OCI-LY7 (cell line): ENCODE measurements around the gene TBC1D3B. TPM values are rescaled to one million over a fixed set of nuclear protein-coding genes. Genes with fewer than 3 reads are reported as not detected.

Experiments used
- BruUV-seq: library from RNA; stranded (reverse); fragments of 400-500 nt; replicated peaks from 2 replicates; lab custom pipeline; 2021; lab: Mats Ljungman, UMichigan
- CTCF ChIA-PET: fragments of 300-600 bp; sonication (Branson Sonifier 250); formaldehyde crosslinking; loops from one replicate; lab custom pipeline; 2022; ENCODE audit warnings: antibody characterized with exemption; ENCODE audit not compliant: unreplicated experiment; lab: Charles Lee
- POLR2A ChIA-PET: fragments of 300-600 bp; sonication (Branson Sonifier 250); formaldehyde crosslinking; loops from one replicate; lab custom pipeline; 2022; ENCODE audit warnings: antibody characterized with exemption; lab: Charles Lee
- DNase-seq: peaks from one replicate; pipeline ENCODE4 v3.0.0-alpha.2; 2015; ENCODE audit warnings: low spot score
- H2AFZ ChIP-seq: fragments of 200-600 bp; sonication (generic), shearing (Covaris generic); 2 replicates; pipeline ENCODE4 v1.6.1; 2014; ENCODE audit warnings: mild to moderate bottlenecking, antibody characterized with exemption, low read length, moderate library complexity
- H3K27ac ChIP-seq: fragments of 200-600 bp; sonication (generic); 2 replicates; pipeline ENCODE4 v1.5.1; 2014; ENCODE audit warnings: mixed run types, low read depth, mild to moderate bottlenecking, moderate library complexity, low read length, inconsistent platforms; ENCODE audit not compliant: poor library complexity, severe bottlenecking
- H3K36me3 ChIP-seq: fragments of 200-600 bp; sonication (generic); 2 replicates; pipeline ENCODE4 v1.6.1; 2014; ENCODE audit warnings: mild to moderate bottlenecking, antibody characterized with exemption, low read length, moderate library complexity, mixed read lengths; ENCODE audit not compliant: insufficient read depth
- H3K4me1 ChIP-seq: fragments of 200-600 bp; sonication (generic); 2 replicates; pipeline ENCODE4 v1.5.1; 2014; ENCODE audit warnings: mild to moderate bottlenecking, low read length; ENCODE audit not compliant: insufficient read depth, poor library complexity, severe bottlenecking
- H3K4me2 ChIP-seq: fragments of 200-600 bp; sonication (generic); 2 replicates; pipeline ENCODE4 v1.6.1; 2014; ENCODE audit warnings: mild to moderate bottlenecking, low read length
- H3K4me3 ChIP-seq: fragments of 200-600 bp; sonication (generic); 2 replicates; pipeline ENCODE4 v1.5.1; 2014; ENCODE audit warnings: mild to moderate bottlenecking, low read depth, low read length; ENCODE audit not compliant: poor library complexity, severe bottlenecking
- H3K79me2 ChIP-seq: fragments of 200-600 bp; sonication (generic); 2 replicates; pipeline ENCODE4 v1.6.1; 2016; ENCODE audit warnings: low read depth, mild to moderate bottlenecking, low read length, moderate library complexity, mixed read lengths; ENCODE audit not compliant: insufficient read depth
- H3K9me2 ChIP-seq: fragments of 200-600 bp; sonication (generic); 2 replicates; pipeline ENCODE4 v1.6.1; 2016; ENCODE audit warnings: mild to moderate bottlenecking, low read length, mixed read lengths; ENCODE audit not compliant: insufficient read depth
- H3K9me3 ChIP-seq: fragments of 200-600 bp; sonication (generic); 2 replicates; pipeline ENCODE4 v1.6.1; 2014; ENCODE audit warnings: mild to moderate bottlenecking, mixed run types, low read length, mixed read lengths
- H4K20me1 ChIP-seq: fragments of 200-600 bp; sonication (generic); 2 replicates; pipeline ENCODE4 v1.6.1; 2014; ENCODE audit warnings: mild to moderate bottlenecking, antibody characterized with exemption, low read length, moderate library complexity, mixed read lengths; ENCODE audit not compliant: insufficient read depth
- CTCF ChIP-seq: fragments of 200-600 bp; sonication (generic); conservative IDR thresholded peaks from 2 replicates; pipeline ENCODE4 v1.5.1; 2014; ENCODE audit warnings: mild to moderate bottlenecking, antibody characterized with exemption, low read length, moderate library complexity, mixed read lengths
- EZH2phosphoT487 ChIP-seq: fragments of 200-600 bp; sonication (generic); IDR thresholded peaks from 2 replicates; pipeline ENCODE4 v1.6.1; 2018; ENCODE audit warnings: low read depth, borderline replicate concordance, mild to moderate bottlenecking, mixed run types, antibody characterized with exemption, low read length, moderate library complexity, mixed read lengths
- intact Hi-C: fragments of 100-400 bp; cut with micrococcal nuclease; formaldehyde crosslinking; loops from one replicate; pipeline ENCODE4 v1.10.0; 2022; ENCODE audit not compliant: unreplicated experiment
- total RNA-seq, 2 experiments: library from RNA; depleted of rRNA in 1 of 2; stranded (reverse); fragments of >200 nt in 1 of 2; shearing (Covaris generic) in 1 of 2; gene quantifications; 2 replicates each; pipeline ENCODE4 v1.2.3, GENCODE V29; 2014 to 2022

The TBC1D3B gene
- total RNA-seq, 2 experiments from 2014 or later: 3.0 to 13.8 TPM

GRCh38 chr17:36144981-36145729, 31.3 kb downstream of the TBC1D3B start:
- ChIA-PET POLR2A (interaction anchor here (1.2 kb wide), 1 partner anchor 11 kb away, joined by 7 read pairs; no protein-coding TSS in a partner anchor), CTCF (interaction anchor here (0.8 kb wide), 1 partner anchor 176 kb away, joined by 3 read pairs; no protein-coding TSS in a partner anchor)
- Histone ChIP-seq H3K4me3 (no peak overlapping the region), H3K4me2 (no peak overlapping the region), H3K9me2 (no peaks in the 10 kb centered on the region), H3K9me3 (no peaks in the 10 kb centered on the region), H3K27ac (no peak overlapping the region), H3K4me1 (no peaks in the 10 kb centered on the region), H3K79me2 (no peaks in the 10 kb centered on the region), H2AFZ (no peak overlapping the region), H4K20me1 (no peaks in the 10 kb centered on the region), H3K36me3 (no peaks in the 10 kb centered on the region)
- intact Hi-C loops: no loop called here
- DNase-seq: no peak
- no TSS peak for BruUV-seq
- TF ChIP-seq CTCF (no peak), EZH2phosphoT487 (no peak)

- TF ChIP-seq CTCF (no peak), EZH2phosphoT487 (no peak)
- DNase-seq: no peak
- Histone ChIP-seq H3K4me1 (no peaks in the 10 kb centered on the region), H3K9me3 (no peaks in the 10 kb centered on the region), H2AFZ (no peak overlapping the region), H3K4me3 (no peak overlapping the region), H4K20me1 (no peaks in the 10 kb centered on the region), H3K36me3 (no peaks in the 10 kb centered on the region), H3K4me2 (no peak overlapping the region), H3K9me2 (no peaks in the 10 kb centered on the region), H3K79me2 (no peaks in the 10 kb centered on the region), H3K27ac (no peak overlapping the region)
- intact Hi-C loops: no loop called here
- ChIA-PET CTCF (no interaction called here), POLR2A (interaction anchor here (1.0 kb wide), 1 partner anchor 15 kb away, joined by 3 read pairs; no protein-coding TSS in a partner anchor)
- BruUV-seq: no TSS peak
Measured at GRCh38 chr17:36144014-36144413, 32.4 kb downstream of the TBC1D3B start.

GRCh38 chr17:36142806-36143205, 33.6 kb downstream of the TBC1D3B start:
- CTCF ChIA-PET: no interaction called here

More at GRCh38 chr17:36142806-36143205, 33.6 kb downstream of the TBC1D3B start:
- Histone ChIP-seq H3K36me3 (no peaks in the 10 kb centered on the region), H3K4me2 (no peak overlapping the region), H3K9me3 (no peaks in the 10 kb centered on the region), H3K9me2 (no peaks in the 10 kb centered on the region), H3K4me1 (no peaks in the 10 kb centered on the region), H3K4me3 (no peak overlapping the region), H2AFZ (no peak overlapping the region), H3K27ac (no peak overlapping the region), H3K79me2 (no peaks in the 10 kb centered on the region), H4K20me1 (no peaks in the 10 kb centered on the region)
- BruUV-seq: no TSS peak
- POLR2A ChIA-PET: interaction anchor here (0.7 to 1.1 kb wide), 3 partner anchors 14 to 173 kb away, joined by 3 read pairs; no protein-coding TSS in a partner anchor
- DNase-seq: no peak
- TF ChIP-seq CTCF: no peak
- no peak for TF ChIP-seq EZH2phosphoT487
- intact Hi-C loops: no loop called here
